Gastroesophageal sphincter (tissue), 4 donors: ENCODE results near the gene IREB2. TPM values are rescaled to one million over a fixed set of nuclear protein-coding genes. Genes with fewer than 3 reads are reported as not detected.
A peak's percentile ranks its signal among the peaks of the same experiment; 100 is the strongest.

ENCODE experiments used
- ATAC-seq: fragments of 150-250 bp; one replicate; pipeline ENCODE4 v1.9.1; 2016; ENCODE audit warnings: mild to moderate bottlenecking, moderate library complexity
- H3K27ac ChIP-seq, 4 donors: fragments of 200-600 bp; sonication (generic) in 3 of 4; 1 replicate in 3 of 4; 2 replicates in 1 of 4; pipeline ENCODE4 v1.5.1; 2016 to 2019
- H3K27me3 ChIP-seq: fragments of 200-600 bp; sonication (generic); one replicate; pipeline ENCODE4 v1.5.1; 2019
- H3K36me3 ChIP-seq, 2 donors: fragments of 200-600 bp; sonication (generic); one replicate each; pipeline ENCODE4 v1.5.1; 2019; ENCODE audit warnings: control low read depth in 1 of 2
- H3K4me1 ChIP-seq, 3 donors: fragments of 200-600 bp; sonication (generic); 1 replicate in 2 of 3; 2 replicates in 1 of 3; pipeline ENCODE4 v1.5.1; 2016 to 2019; ENCODE audit warnings: control low read depth in 2 of 3
- H3K4me3 ChIP-seq, 2 donors: fragments of 200-600 bp; sonication (generic); one replicate each; pipeline ENCODE4 v1.5.1; 2019; ENCODE audit warnings: mild to moderate bottlenecking in 1 of 2, moderate library complexity in 1 of 2
- H3K9me3 ChIP-seq, 3 donors: fragments of 200-600 bp; sonication (generic); one replicate each; pipeline ENCODE4 v1.5.1; 2017 to 2019; ENCODE audit warnings: control low read depth in 2 of 3
- CTCF ChIP-seq, 4 experiments: fragments of 200-600 bp in 2 of 4; fragments of 450-650 bp in 2 of 4; sonication (generic) in 1 of 4; IDR thresholded peaks; one replicate each; pipeline ENCODE4 v1.5.1; 2017 to 2019; ENCODE audit warnings: antibody characterized with exemption in 4 of 4, mild to moderate bottlenecking in 2 of 4, moderate library complexity in 2 of 4
- EP300 ChIP-seq: sonication (generic); formaldehyde crosslinking; IDR thresholded peaks from one replicate; pipeline ENCODE4 v1.6.1; 2017; ENCODE audit warnings: antibody characterized with exemption, mild to moderate bottlenecking
- POLR2A ChIP-seq, 2 donors: fragments of 450-650 bp; IDR thresholded peaks; one replicate each; pipeline ENCODE4 v1.6.1; 2017; ENCODE audit warnings: antibody characterized with exemption in 2 of 2, mild to moderate bottlenecking in 2 of 2, moderate library complexity in 1 of 2
- POLR2AphosphoS5 ChIP-seq: sonication (generic); formaldehyde crosslinking; IDR thresholded peaks from one replicate; pipeline ENCODE4 v1.6.1; 2017; ENCODE audit warnings: antibody characterized with exemption
- WGBS, 2 donors: methylation state at CpG; one replicate each; pipeline ENCODE4 v1.1.5; 2018; ENCODE audit warnings: low coverage in 1 of 2; 5-methylcytosine and 5-hydroxymethylcytosine counted together
- total RNA-seq, 4 donors: library from RNA; depleted of rRNA; stranded (reverse); fragments of >200 nt; gene quantifications; one replicate each; pipeline ENCODE4 v1.1.0, GENCODE V29; 2016

Gene IREB2
- total RNA-seq, 4 donors from 2014 or later, result 16.9 to 33.5 (median 25.9) TPM

GRCh38 chr15:78540141-78540870 lies 102.3 kb downstream of the IREB2 start, which contains the start of gene PSMA4:
Gene PSMA4 (plus strand): TSS chr15:78540444. CDS start chr15:78541928, 1,484 bp downstream.
- 0 to 3% methylated on average over 7 to 11 of the region's 56 CpGs for WGBS, 2 donors
- H3K4me1 ChIP-seq, result peaks cover 6 to 34% (median 9%) of the 10 kb centered on the region in 3 donors
- H3K27me3 ChIP-seq, result no peaks in the 10 kb centered on the region
- H3K27ac ChIP-seq, result peak within 1 kb of the TSS; percentile 79 to 99 (median 94)
- H3K4me3 ChIP-seq, result peak within 1 kb of the TSS; percentile 59 to 65
- H3K9me3 ChIP-seq, result no peaks in the 10 kb centered on the region
- H3K36me3 ChIP-seq, result peaks cover 0 to 33% of the 10 kb centered on the region in 2 donors
- ATAC-seq, result peak; percentile 95
- TF ChIP-seq POLR2A (IDR thresholded peaks at IDR 0.05) (peak; percentile 76 to 83), POLR2AphosphoS5 (peak; percentile 72), EP300 (no peak), CTCF (IDR thresholded peaks at IDR 0.05) (peak in 3 of 4 experiments; percentile 0 to 61 (median 30))

- peaks cover 6 to 34% (median 9%) of the 10 kb centered on the region in 3 donors for H3K4me1 ChIP-seq
- TF ChIP-seq CTCF (IDR thresholded peaks at IDR 0.05) (peak in 1 of 4 experiments; percentile 2), EP300 (no peak), POLR2AphosphoS5 (no peak), POLR2A (IDR thresholded peaks at IDR 0.05) (no peak)
- H3K36me3 ChIP-seq, result peaks cover 5 to 41% of the 10 kb centered on the region in 2 donors
- no peaks in the 10 kb centered on the region for H3K9me3 ChIP-seq
- 6 to 8% methylated on average over 11 to 17 of the region's 17 CpGs for WGBS, 2 donors
- H3K4me3 ChIP-seq, result peak overlapping the region; percentile 59 to 65
- H3K27me3 ChIP-seq, result no peaks in the 10 kb centered on the region
- no peak for ATAC-seq
- peak overlapping the region; percentile 79 to 99 (median 94) for H3K27ac ChIP-seq
Measured at GRCh38 chr15:78540871-78541743, 103.1 kb downstream of the IREB2 start.

- Histone ChIP-seq H3K27me3 (no peaks in the 10 kb centered on the region), H3K4me1 (peaks cover 6 to 34% (median 9%) of the 10 kb centered on the region in 3 donors), H3K9me3 (no peaks in the 10 kb centered on the region), H3K36me3 (peaks cover 6 to 47% of the 10 kb centered on the region in 2 donors), H3K27ac (peak overlapping the region in 1 of 4 donors; percentile 90), H3K4me3 (peak overlapping the region; percentile 59 to 65)
- TF ChIP-seq POLR2A (IDR thresholded peaks at IDR 0.05) (no peak), EP300 (no peak), POLR2AphosphoS5 (no peak), CTCF (IDR thresholded peaks at IDR 0.05) (no peak)
- WGBS, 2 donors, result 0 to 32% methylated on average over 1 of the region's 1 CpG
- no peak for ATAC-seq
Measured at GRCh38 chr15:78541744-78542034, 103.7 kb downstream of the IREB2 start.

- 96% methylated on average over 3 of the region's 3 CpGs for WGBS, 2 donors
- H3K27ac ChIP-seq, result no peak overlapping the region
- H3K36me3 ChIP-seq, result peaks cover 6 to 57% of the 10 kb centered on the region in 2 donors
- H3K4me3 ChIP-seq, result no peak overlapping the region
- H3K9me3 ChIP-seq, result no peaks in the 10 kb centered on the region
- H3K4me1 ChIP-seq, result peaks cover 6 to 34% (median 9%) of the 10 kb centered on the region in 3 donors
- ATAC-seq, result no peak
- H3K27me3 ChIP-seq, result no peaks in the 10 kb centered on the region
- TF ChIP-seq EP300 (no peak), POLR2A (IDR thresholded peaks at IDR 0.05) (no peak), CTCF (IDR thresholded peaks at IDR 0.05) (no peak), POLR2AphosphoS5 (no peak)
Measured at GRCh38 chr15:78542647-78543046, 104.6 kb downstream of the IREB2 start.
